WTC11 (cell line): Measurements from ENCODE around the gene RFX4. TPM values are rescaled to one million over a fixed set of nuclear protein-coding genes. Genes with fewer than 3 reads are reported as not detected.

ENCODE experiments used
- ATAC-seq: fragments of 200-7000 bp; cut with Tn5 transposase; 2 replicates; pipeline ENCODE4 v1.10.0; 2021; ENCODE audit warnings: mild to moderate bottlenecking, moderate library complexity
- CTCF ChIA-PET: fragments of 300-600 bp; sonication (Branson Sonifier 250); formaldehyde crosslinking; loops from one replicate; lab custom pipeline; 2021; ENCODE audit warnings: antibody characterized with exemption; lab: Charles Lee
- POLR2A ChIA-PET: fragments of 350-600 bp; sonication (Branson Sonifier 250); formaldehyde crosslinking; loops from one replicate; lab custom pipeline; 2021; ENCODE audit warnings: antibody characterized with exemption; lab: Charles Lee
- DNase-seq: peaks from one replicate; pipeline ENCODE4 v3.0.0; 2021; ENCODE audit warnings: low spot score
- H3K27ac Mint-ChIP-seq: 2 replicates; pipeline ENCODE4 v1.8.0; 2021; ENCODE audit warnings: mixed read lengths
- H3K27me3 Mint-ChIP-seq: 2 replicates; pipeline ENCODE4 v1.8.0; 2021; ENCODE audit warnings: low read depth, mild to moderate bottlenecking, moderate library complexity, mixed read lengths
- H3K36me3 Mint-ChIP-seq: 2 replicates; pipeline ENCODE4 v1.8.0; 2021; ENCODE audit warnings: mixed read lengths
- H3K4me1 Mint-ChIP-seq: 2 replicates; pipeline ENCODE4 v1.8.0; 2022; ENCODE audit warnings: mixed read lengths
- H3K4me3 Mint-ChIP-seq: 2 replicates; pipeline ENCODE4 v1.8.0; 2021; ENCODE audit warnings: mild to moderate bottlenecking, moderate library complexity, mixed read lengths
- H3K9me3 Mint-ChIP-seq: 2 replicates; pipeline ENCODE4 v1.8.0; 2021; ENCODE audit warnings: mixed read lengths
- AFF4 ChIP-seq: sonication (generic); formaldehyde crosslinking; IDR thresholded peaks from 2 replicates; pipeline ENCODE4 v1.8.1; 2023; ENCODE audit warnings: mild to moderate bottlenecking, missing genetic modification reagents, borderline replicate concordance
- ATF6 ChIP-seq: sonication (generic); formaldehyde crosslinking; IDR thresholded peaks from 2 replicates; pipeline ENCODE4 v1.8.1; 2023; ENCODE audit warnings: mild to moderate bottlenecking, missing genetic modification reagents
- CBFB ChIP-seq: sonication (generic); formaldehyde crosslinking; IDR thresholded peaks from 2 replicates; pipeline ENCODE4 v1.8.1; 2022; ENCODE audit warnings: mild to moderate bottlenecking, low read depth, missing genetic modification reagents
- CREB1 ChIP-seq: sonication (generic); formaldehyde crosslinking; IDR thresholded peaks from 2 replicates; pipeline ENCODE4 v1.8.0; 2023; ENCODE audit warnings: mild to moderate bottlenecking, missing genetic modification reagents
- CREM ChIP-seq: sonication (generic); formaldehyde crosslinking; IDR thresholded peaks from 2 replicates; pipeline ENCODE4 v1.8.1; 2022; ENCODE audit warnings: mild to moderate bottlenecking, missing genetic modification reagents, moderate library complexity
- FOXJ3 ChIP-seq: sonication (generic); formaldehyde crosslinking; IDR thresholded peaks from 2 replicates; pipeline ENCODE4 v1.9.0; 2021; ENCODE audit warnings: missing genetic modification reagents, mild to moderate bottlenecking, borderline replicate concordance
- GABPB1 ChIP-seq: sonication (generic); formaldehyde crosslinking; IDR thresholded peaks from 2 replicates; pipeline ENCODE4 v1.8.1; 2023; ENCODE audit warnings: mild to moderate bottlenecking, missing genetic modification reagents
- HMGA2 ChIP-seq: fragments of 250-450 bp; sonication (Bioruptor Pico); IDR thresholded peaks from 2 replicates; pipeline ENCODE4 v1.4.0; 2021; ENCODE audit warnings: mild to moderate bottlenecking, moderate library complexity
- IRF1 ChIP-seq: sonication (generic); formaldehyde crosslinking; IDR thresholded peaks from 2 replicates; pipeline ENCODE4 v1.8.0; 2023; ENCODE audit warnings: missing genetic modification reagents
- MAX ChIP-seq: sonication (generic); formaldehyde crosslinking; IDR thresholded peaks from 2 replicates; pipeline ENCODE4 v1.8.0; 2022; ENCODE audit warnings: mild to moderate bottlenecking, missing genetic modification reagents
- NFE2L1 ChIP-seq: sonication (generic); formaldehyde crosslinking; IDR thresholded peaks from 2 replicates; pipeline ENCODE4 v1.8.1; 2023; ENCODE audit warnings: missing genetic modification reagents
- NR2C2 ChIP-seq: sonication (generic); formaldehyde crosslinking; IDR thresholded peaks from 2 replicates; pipeline ENCODE4 v1.8.0; 2022; ENCODE audit warnings: mild to moderate bottlenecking, missing genetic modification reagents
- PRRX2 ChIP-seq: fragments of 250-450 bp; sonication (Bioruptor Pico); IDR thresholded peaks from 2 replicates; pipeline ENCODE4 v1.8.0; 2021; ENCODE audit warnings: mild to moderate bottlenecking
- STAT6 ChIP-seq: sonication (generic); formaldehyde crosslinking; conservative IDR thresholded peaks from 2 replicates; pipeline ENCODE4 v1.8.1; 2023; ENCODE audit warnings: mild to moderate bottlenecking, low read depth, missing genetic modification reagents, moderate library complexity
- TEAD1 ChIP-seq: sonication (generic); formaldehyde crosslinking; IDR thresholded peaks from 2 replicates; pipeline ENCODE4 v1.8.0; 2022; ENCODE audit warnings: mild to moderate bottlenecking, missing genetic modification reagents
- ZBTB21 ChIP-seq: sonication (generic); formaldehyde crosslinking; IDR thresholded peaks from 2 replicates; pipeline ENCODE4 v1.8.1; 2023; ENCODE audit warnings: mild to moderate bottlenecking, missing genetic modification reagents, borderline replicate concordance
- ZNF416 ChIP-seq: fragments of 250-450 bp; sonication (Bioruptor Pico); IDR thresholded peaks from 2 replicates; pipeline ENCODE4 v1.9.0; 2021; ENCODE audit warnings: mild to moderate bottlenecking, inconsistent platforms
- ZNF423 ChIP-seq: fragments of 250-450 bp; sonication (Bioruptor Pico); IDR thresholded peaks from 2 replicates; pipeline ENCODE4 v2.1.2; 2022; ENCODE audit warnings: mild to moderate bottlenecking, moderate library complexity
- total RNA-seq: library from RNA; stranded (reverse); gene quantifications from 3 replicates; pipeline ENCODE4 v1.2.3, GENCODE V29; 2021
- TF ChIP-seq, protein P1 (sequence below): fragments of 250-450 bp; sonication (Bioruptor Pico); IDR thresholded peaks from 2 replicates; pipeline ENCODE4 v1.9.0; 2021; ENCODE audit warnings: mild to moderate bottlenecking, borderline replicate concordance
- TF ChIP-seq, protein P2 (sequence below): sonication (generic); formaldehyde crosslinking; IDR thresholded peaks from 2 replicates; pipeline ENCODE4 v1.8.1; 2022; ENCODE audit warnings: mild to moderate bottlenecking, missing genetic modification reagents, moderate library complexity, borderline replicate concordance

Gene RFX4
- total RNA-seq, 1 experiment from 2014 or later, result 0.26 TPM

DNA sequence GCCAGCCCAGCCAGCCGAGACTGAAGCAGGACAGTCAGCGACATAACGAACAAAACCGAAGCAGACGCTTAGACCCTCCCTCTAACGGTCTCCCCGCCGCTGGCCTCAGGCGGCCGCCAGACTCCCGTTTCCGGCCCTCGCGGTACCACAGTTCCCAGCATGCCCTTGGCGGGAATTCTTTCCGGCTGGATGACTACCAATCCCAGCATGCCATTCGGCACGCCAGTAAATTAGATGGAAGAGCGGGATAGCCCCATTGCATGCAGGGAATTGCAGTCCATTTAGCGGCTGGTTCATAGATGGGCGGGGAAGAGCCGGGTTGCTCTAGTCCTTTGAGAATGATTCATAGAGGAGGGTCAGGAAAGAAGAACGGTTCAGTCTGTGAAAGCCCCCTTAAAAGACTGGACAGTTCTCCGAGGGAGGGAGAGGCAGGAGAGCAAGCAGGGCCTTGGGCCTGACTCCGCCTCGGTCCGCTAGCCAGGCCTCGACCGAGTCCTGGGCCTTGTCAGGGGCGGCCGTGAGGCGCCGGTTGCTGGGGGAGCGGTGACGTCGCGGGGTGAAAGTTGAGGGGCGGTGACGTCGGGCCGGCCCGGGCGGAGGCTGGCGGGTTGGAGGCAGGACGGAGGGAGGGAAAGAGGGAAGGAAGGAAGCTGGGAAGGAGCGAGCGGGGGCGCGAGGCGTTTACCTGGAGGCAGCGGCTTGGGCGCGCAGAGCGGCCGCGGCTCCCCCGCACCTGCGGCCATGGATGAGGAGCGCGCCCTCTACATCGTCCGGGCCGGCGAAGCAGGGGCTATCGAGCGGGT, 191.4 kb downstream of the RFX4 start, which contains the start of gene RIC8B:
TSS of gene RIC8B (plus strand) at position 678 of the 803 bp plus-strand sequence. CDS start at position 742, 64 bp downstream.
- peak; percentile 89 for ATAC-seq
- H3K27me3 Mint-ChIP-seq, result no peaks in the 10 kb centered on the region
- H3K9me3 Mint-ChIP-seq, result no peaks in the 10 kb centered on the region
- CTCF ChIA-PET, result interaction anchor here (0.6 kb wide), 1 partner anchor 133 kb away, joined by 3 read pairs; no protein-coding TSS in a partner anchor
- no peaks in the 10 kb centered on the region; the same call in 1 of the 2 replicates for H3K36me3 Mint-ChIP-seq
- POLR2A ChIA-PET, result no interaction called here
- peak within 1 kb of the TSS; percentile 99 for H3K27ac Mint-ChIP-seq
- H3K4me3 Mint-ChIP-seq, result peak within 1 kb of the TSS; percentile 91
- peaks cover 60% of the 10 kb centered on the region for H3K4me1 Mint-ChIP-seq
- DNase-seq, result peak; percentile 97
- peak; percentile 86; the same call in 1 of the 2 replicates for TF ChIP-seq ZBTB21 (CRISPR knock-in tag)
- TF ChIP-seq CBFB (CRISPR knock-in tag), result peak; percentile 51; the same call in 1 of the 2 replicates
- no peak for TF ChIP-seq HMGA2 (CRISPR knock-in tag)
- 0 out of 2 replicates have a peak, but pooled peaks have one; percentile 31 for TF ChIP-seq IRF1 (CRISPR knock-in tag)
- TF ChIP-seq PRRX2 (CRISPR knock-in tag), result no peak
- no peak for TF ChIP-seq AFF4 (CRISPR knock-in tag)
- TF ChIP-seq CREB1, result no peak
- no peak for TF ChIP-seq GABPB1
- TF ChIP-seq ZNF423 (CRISPR knock-in tag), result no peak
- TF ChIP-seq STAT6 (CRISPR knock-in tag), result no peak
- TF ChIP-seq, protein P1, sequence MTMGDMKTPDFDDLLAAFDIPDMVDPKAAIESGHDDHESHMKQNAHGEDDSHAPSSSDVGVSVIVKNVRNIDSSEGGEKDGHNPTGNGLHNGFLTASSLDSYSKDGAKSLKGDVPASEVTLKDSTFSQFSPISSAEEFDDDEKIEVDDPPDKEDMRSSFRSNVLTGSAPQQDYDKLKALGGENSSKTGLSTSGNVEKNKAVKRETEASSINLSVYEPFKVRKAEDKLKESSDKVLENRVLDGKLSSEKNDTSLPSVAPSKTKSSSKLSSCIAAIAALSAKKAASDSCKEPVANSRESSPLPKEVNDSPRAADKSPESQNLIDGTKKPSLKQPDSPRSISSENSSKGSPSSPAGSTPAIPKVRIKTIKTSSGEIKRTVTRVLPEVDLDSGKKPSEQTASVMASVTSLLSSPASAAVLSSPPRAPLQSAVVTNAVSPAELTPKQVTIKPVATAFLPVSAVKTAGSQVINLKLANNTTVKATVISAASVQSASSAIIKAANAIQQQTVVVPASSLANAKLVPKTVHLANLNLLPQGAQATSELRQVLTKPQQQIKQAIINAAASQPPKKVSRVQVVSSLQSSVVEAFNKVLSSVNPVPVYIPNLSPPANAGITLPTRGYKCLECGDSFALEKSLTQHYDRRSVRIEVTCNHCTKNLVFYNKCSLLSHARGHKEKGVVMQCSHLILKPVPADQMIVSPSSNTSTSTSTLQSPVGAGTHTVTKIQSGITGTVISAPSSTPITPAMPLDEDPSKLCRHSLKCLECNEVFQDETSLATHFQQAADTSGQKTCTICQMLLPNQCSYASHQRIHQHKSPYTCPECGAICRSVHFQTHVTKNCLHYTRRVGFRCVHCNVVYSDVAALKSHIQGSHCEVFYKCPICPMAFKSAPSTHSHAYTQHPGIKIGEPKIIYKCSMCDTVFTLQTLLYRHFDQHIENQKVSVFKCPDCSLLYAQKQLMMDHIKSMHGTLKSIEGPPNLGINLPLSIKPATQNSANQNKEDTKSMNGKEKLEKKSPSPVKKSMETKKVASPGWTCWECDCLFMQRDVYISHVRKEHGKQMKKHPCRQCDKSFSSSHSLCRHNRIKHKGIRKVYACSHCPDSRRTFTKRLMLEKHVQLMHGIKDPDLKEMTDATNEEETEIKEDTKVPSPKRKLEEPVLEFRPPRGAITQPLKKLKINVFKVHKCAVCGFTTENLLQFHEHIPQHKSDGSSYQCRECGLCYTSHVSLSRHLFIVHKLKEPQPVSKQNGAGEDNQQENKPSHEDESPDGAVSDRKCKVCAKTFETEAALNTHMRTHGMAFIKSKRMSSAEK (CRISPR knock-in tag), result no peak
- TF ChIP-seq CREM (CRISPR knock-in tag), result peak; percentile 89; the same call in 1 of the 2 replicates
- TF ChIP-seq NR2C2 (CRISPR knock-in tag), result peak; percentile 85
- peak; percentile 63; the same call in 1 of the 2 replicates for TF ChIP-seq NFE2L1 (CRISPR knock-in tag)
- no peak for TF ChIP-seq ATF6 (CRISPR knock-in tag)
- TF ChIP-seq, protein P2, sequence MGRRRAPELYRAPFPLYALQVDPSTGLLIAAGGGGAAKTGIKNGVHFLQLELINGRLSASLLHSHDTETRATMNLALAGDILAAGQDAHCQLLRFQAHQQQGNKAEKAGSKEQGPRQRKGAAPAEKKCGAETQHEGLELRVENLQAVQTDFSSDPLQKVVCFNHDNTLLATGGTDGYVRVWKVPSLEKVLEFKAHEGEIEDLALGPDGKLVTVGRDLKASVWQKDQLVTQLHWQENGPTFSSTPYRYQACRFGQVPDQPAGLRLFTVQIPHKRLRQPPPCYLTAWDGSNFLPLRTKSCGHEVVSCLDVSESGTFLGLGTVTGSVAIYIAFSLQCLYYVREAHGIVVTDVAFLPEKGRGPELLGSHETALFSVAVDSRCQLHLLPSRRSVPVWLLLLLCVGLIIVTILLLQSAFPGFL (CRISPR knock-in tag), result no peak
- TF ChIP-seq MAX, result peak; percentile 73; the same call in 1 of the 2 replicates
- no peak for TF ChIP-seq ZNF416 (CRISPR knock-in tag)
- TF ChIP-seq FOXJ3, result no peak
- TF ChIP-seq TEAD1 (CRISPR knock-in tag), result peak; percentile 79
